GM12878 (cell line): Measurements from ENCODE around the gene RAP2C. TPM values are rescaled to one million over a fixed set of nuclear protein-coding genes. Genes with fewer than 3 reads are reported as not detected.

Experiments used
- ATAC-seq: fragments of 200-7000 bp; cut with Tn5 transposase; 3 replicates; pipeline ENCODE4 v1.9.1; 2020; ENCODE audit warnings: mild to moderate bottlenecking, moderate library complexity
- BruUV-seq: library from RNA; stranded (reverse); fragments of 400-500 nt; replicated peaks from 2 replicates; lab custom pipeline; 2021; lab: Mats Ljungman, UMichigan
- CTCF ChIA-PET: fragments of 300-600 bp; sonication (Branson Sonifier 250); formaldehyde crosslinking; extraction: SDS; loops from one replicate; lab custom pipeline; 2021; ENCODE audit warnings: inconsistent platforms; lab: Yijun Ruan, JAX
- POLR2A ChIA-PET: fragments of 350-600 bp; formaldehyde crosslinking; extraction: SDS; loops from one replicate; lab custom pipeline; 2021; ENCODE audit warnings: inconsistent platforms; lab: Charles Lee
- RAD21 ChIA-PET: fragments of 300-600 bp; sonication (Branson Sonifier 250); formaldehyde crosslinking; loops from one replicate; lab custom pipeline; 2023; ENCODE audit warnings: antibody characterized with exemption; ENCODE audit not compliant: unreplicated experiment; lab: Charles Lee
- SMC1A ChIA-PET: fragments of 300-600 bp; sonication (Branson Sonifier 250); formaldehyde crosslinking; loops from one replicate; lab custom pipeline; 2023; ENCODE audit not compliant: unreplicated experiment, uncharacterized antibody; lab: Charles Lee
- DNase-seq: peaks from one replicate; pipeline ENCODE4 v3.0.0-alpha.2; 2011; ENCODE audit warnings: low read depth, low spot score
- FAIRE-seq: peaks from 3 replicates; lab custom pipeline; 2011; peaks lifted over from hg19 to GRCh38; lab: Jason Lieb, UNC
- H2AFZ ChIP-seq: 2 replicates; pipeline ENCODE4 v1.6.0; 2011; ENCODE audit warnings: low read depth, low read length, control low read depth; ENCODE audit not compliant: control insufficient read depth
- H3K27ac ChIP-seq: 2 replicates; pipeline ENCODE4 v1.5.1; 2011; ENCODE audit warnings: control low read depth; ENCODE audit not compliant: control insufficient read depth, insufficient read depth
- H3K27me3 ChIP-seq, 2 experiments: replicated peaks in 1 of 2; 2 replicates each; pipeline versions ENCODE4 v1.6.0 to v1.6.1; 2011; ENCODE audit warnings: low read length in 1 of 2; ENCODE audit not compliant: control insufficient read depth in 2 of 2, insufficient read depth in 2 of 2
- H3K36me3 ChIP-seq, 2 experiments: 2 replicates each; pipeline ENCODE4 v1.5.1; 2011; ENCODE audit warnings: low read length in 1 of 2; ENCODE audit not compliant: control insufficient read depth in 2 of 2, insufficient read depth in 2 of 2
- H3K4me1 ChIP-seq: 2 replicates; pipeline ENCODE4 v1.6.1; 2011; ENCODE audit warnings: mild to moderate bottlenecking, low read length, moderate library complexity, mixed read lengths; ENCODE audit not compliant: control insufficient read depth, insufficient read depth
- H3K4me2 ChIP-seq: 2 replicates; pipeline ENCODE4 v1.6.0; 2011; ENCODE audit warnings: control low read depth; ENCODE audit not compliant: control insufficient read depth, insufficient read depth
- H3K4me3 ChIP-seq: fragments of 200-600 bp; sonication (generic); 2 replicates; pipeline ENCODE4 v1.5.1; 2016
- H3K79me2 ChIP-seq: 2 replicates; pipeline ENCODE4 v1.6.0; 2011; ENCODE audit warnings: low read length; ENCODE audit not compliant: control insufficient read depth, insufficient read depth
- H3K9ac ChIP-seq: 2 replicates; pipeline ENCODE4 v1.8.0; 2011; ENCODE audit warnings: low read length, control low read depth, mixed read lengths; ENCODE audit not compliant: control insufficient read depth, insufficient read depth
- H3K9me3 ChIP-seq: replicated peaks from 3 replicates; pipeline ENCODE4 v1.5.1; 2011; ENCODE audit warnings: mild to moderate bottlenecking, low read length; ENCODE audit not compliant: control insufficient read depth, insufficient read depth
- H4K20me1 ChIP-seq: 2 replicates; pipeline ENCODE4 v1.6.0; 2011; ENCODE audit not compliant: control insufficient read depth, insufficient read depth
- BCLAF1 ChIP-seq: fragments of 450-650 bp; IDR thresholded peaks from 2 replicates; pipeline ENCODE4 v1.6.1; 2017; ENCODE audit warnings: antibody characterized with exemption, mild to moderate bottlenecking, moderate library complexity
- BMI1 ChIP-seq: fragments of 450-650 bp; IDR thresholded peaks from 2 replicates; pipeline ENCODE4 v1.6.1; 2016; ENCODE audit warnings: mild to moderate bottlenecking, moderate library complexity, borderline replicate concordance
- CHD4 ChIP-seq: fragments of 200-600 bp; sonication (generic); IDR thresholded peaks from 2 replicates; pipeline ENCODE4 v1.6.1; 2016; ENCODE audit warnings: mild to moderate bottlenecking
- CTCF ChIP-seq, 3 experiments: IDR thresholded peaks in 2 of 3; conservative IDR thresholded peaks in 1 of 3; 2 replicates each; pipeline ENCODE4 v1.5.1; 2011; ENCODE audit warnings: low read depth in 3 of 3, low read length in 3 of 3, mild to moderate bottlenecking in 3 of 3, control low read depth in 2 of 3, moderate library complexity in 2 of 3, inconsistent platforms in 1 of 3, mixed read lengths in 1 of 3; ENCODE audit not compliant: control insufficient read depth in 2 of 3, insufficient read depth in 1 of 3; ENCODE audit errors: extremely low read depth in 1 of 3
- GATAD2B ChIP-seq: fragments of 450-650 bp; conservative IDR thresholded peaks from 2 replicates; pipeline ENCODE4 v1.6.1; 2017; ENCODE audit warnings: low read depth, mild to moderate bottlenecking, moderate library complexity
- MLLT1 ChIP-seq: fragments of 450-650 bp; IDR thresholded peaks from 2 replicates; pipeline ENCODE4 v1.6.1; 2016; ENCODE audit warnings: mild to moderate bottlenecking
- MTA2 ChIP-seq: fragments of 450-650 bp; IDR thresholded peaks from 2 replicates; pipeline ENCODE4 v1.6.1; 2016; ENCODE audit warnings: low read depth, mild to moderate bottlenecking, moderate library complexity
- MYB ChIP-seq: fragments of 150-350 bp; IDR thresholded peaks from 2 replicates; pipeline ENCODE4 v1.6.1; 2014; ENCODE audit warnings: mild to moderate bottlenecking, low read depth, low read length, borderline replicate concordance
- NFXL1 ChIP-seq: fragments of 450-650 bp; IDR thresholded peaks from 2 replicates; pipeline ENCODE4 v1.6.1; 2017; ENCODE audit warnings: antibody characterized with exemption, mild to moderate bottlenecking, borderline replicate concordance
- RELB ChIP-seq: fragments of 450-650 bp; IDR thresholded peaks from 2 replicates; pipeline ENCODE4 v1.6.1; 2017; ENCODE audit warnings: low read depth, mild to moderate bottlenecking, moderate library complexity
- SREBF1 ChIP-seq: IDR thresholded peaks from 2 replicates; pipeline ENCODE4 v1.6.1; 2012; ENCODE audit warnings: mild to moderate bottlenecking, low read length
- TAF1 ChIP-seq: IDR thresholded peaks from 2 replicates; pipeline ENCODE4 v1.6.1; 2011; ENCODE audit warnings: mild to moderate bottlenecking, low read depth, low read length, borderline replicate concordance
- TARDBP ChIP-seq: IDR thresholded peaks from 2 replicates; pipeline ENCODE4 v1.6.1; 2016; ENCODE audit warnings: borderline replicate concordance
- TCF3 ChIP-seq: IDR thresholded peaks from 2 replicates; pipeline ENCODE4 v1.6.1; 2012; ENCODE audit warnings: low read depth, mild to moderate bottlenecking, low read length, borderline replicate concordance; ENCODE audit not compliant: insufficient read depth
- USF2 ChIP-seq: IDR thresholded peaks from 2 replicates; pipeline ENCODE4 v1.6.1; 2011; ENCODE audit warnings: low read depth, low read length, improper control_type of control experiment, borderline replicate concordance
- ZNF24 ChIP-seq: fragments of 450-650 bp; IDR thresholded peaks from 2 replicates; pipeline ENCODE4 v1.6.1; 2017; ENCODE audit warnings: antibody characterized with exemption, mild to moderate bottlenecking
- ZNF274 ChIP-seq: IDR thresholded peaks from one replicate; pipeline ENCODE4 v1.8.0; 2011; ENCODE audit not compliant: insufficient read length, insufficient read depth
- in situ Hi-C: fragments of 300-500 bp; cut with MboI; formaldehyde crosslinking; loops from 9 replicates; pipeline ENCODE4 v1.14.3; 2018; ENCODE audit warnings: mixed read lengths
- intact Hi-C: fragments of 100-400 bp; cut with micrococcal nuclease; formaldehyde crosslinking; loops from one replicate; pipeline ENCODE4 v1.14.2; 2022; ENCODE audit not compliant: unreplicated experiment
- polyA plus RNA-seq, 11 experiments: library from polyadenylated mRNA; depleted of rRNA in 4 of 11; unstranded in 6 of 11; stranded (reverse) in 5 of 11; fragments of >200 nt; fragmentation: Nextera tagmentation in 4 of 11; fragmentation: Illumina TruSeq in 1 of 11; extraction: Ambion mirVana in 4 of 11; extraction: Trizol in 1 of 11; gene quantifications; 1 replicate in 1 of 11; 2 replicates in 10 of 11; pipeline versions ENCODE4 v1.2.1 to v1.2.3, GENCODE V29; 2011 to 2016; ENCODE audit warnings: inconsistent platforms in 2 of 11, missing spikeins in 2 of 11, low read depth in 1 of 11
- total RNA-seq, 4 experiments: library from RNA; depleted of rRNA in 3 of 4; stranded (reverse); fragments of >200 nt in 3 of 4; fragmentation: Illumina TruSeq in 1 of 4; extraction: Trizol in 1 of 4; gene quantifications; 2 replicates each; pipeline versions ENCODE4 v1.2.1 to v1.2.3, GENCODE V29; 2013 to 2021

The RAP2C gene
- total and polyA plus RNA-seq, 10 of the 15 experiments (the other 5 are each of a cell fraction or from before 2014, with no cell fraction given) = 17.1 to 32.1 (median 25.4) TPM

GRCh38 chrX:132165651-132166050 is 53.6 kb downstream of the RAP2C start:
- Histone ChIP-seq H3K4me1 (no peaks in the 10 kb centered on the region), H3K27me3 (peaks cover 0 to 3% of the 10 kb centered on the region in 2 experiments; a peak in 1 of 4 replicates), H3K4me3 (no peak overlapping the region), H3K36me3 (no peaks in the 10 kb centered on the region), H3K9ac (no peak overlapping the region), H4K20me1 (no peaks in the 10 kb centered on the region), H3K27ac (no peak overlapping the region), H2AFZ (no peak overlapping the region), H3K79me2 (no peaks in the 10 kb centered on the region), H3K4me2 (no peak overlapping the region), H3K9me3 (no peaks in the 10 kb centered on the region; the same call in 2 of the 3 replicates)
- intact Hi-C loops = no loop called here
- no TSS peak for BruUV-seq
- no peak for FAIRE-seq
- in situ Hi-C loops = no loop called here
- ChIA-PET SMC1A (no interaction called here), RAD21 (no interaction called here), POLR2A (no interaction called here), CTCF (no interaction called here)
- no peak for ATAC-seq
- no peak for DNase-seq
- TF ChIP-seq TCF3 (no peak), TARDBP (no peak), USF2 (no peak), CHD4 (no peak), ZNF274 (no peak), BMI1 (no peak), MLLT1 (no peak), ZNF24 (no peak), SREBF1 (no peak), NFXL1 (no peak), BCLAF1 (no peak), RELB (no peak), MTA2 (no peak), CTCF (IDR thresholded peaks at IDR 0.05 in 2 of 3, conservative IDR thresholded peaks at IDR 0.05 in 1 of 3; ENCODE audit: control insufficient read depth in 2 of 3, extremely low read depth in 1 of 3, insufficient read depth in 1 of 3, low read depth in 3 of 3, low read length in 3 of 3) (no peak), GATAD2B (no peak), TAF1 (no peak), MYB (no peak)
